HG02884 (cell line): Measurements from ENCODE around the gene FAM171A1.
"Not testable (repeated sequence)": the region's sequence is repeated elsewhere in the genome, so short reads cannot be mapped to it uniquely, and the experiment has no call there.

ENCODE experiments used
- ATAC-seq: cut with Tn5 transposase; IDR thresholded peaks from one replicate; pipeline ENCODE4 v1.9.1; 2021; ENCODE audit warnings: mild to moderate bottlenecking, moderate library complexity; ENCODE audit not compliant: unreplicated experiment

FAM171A1 gene

DNA sequence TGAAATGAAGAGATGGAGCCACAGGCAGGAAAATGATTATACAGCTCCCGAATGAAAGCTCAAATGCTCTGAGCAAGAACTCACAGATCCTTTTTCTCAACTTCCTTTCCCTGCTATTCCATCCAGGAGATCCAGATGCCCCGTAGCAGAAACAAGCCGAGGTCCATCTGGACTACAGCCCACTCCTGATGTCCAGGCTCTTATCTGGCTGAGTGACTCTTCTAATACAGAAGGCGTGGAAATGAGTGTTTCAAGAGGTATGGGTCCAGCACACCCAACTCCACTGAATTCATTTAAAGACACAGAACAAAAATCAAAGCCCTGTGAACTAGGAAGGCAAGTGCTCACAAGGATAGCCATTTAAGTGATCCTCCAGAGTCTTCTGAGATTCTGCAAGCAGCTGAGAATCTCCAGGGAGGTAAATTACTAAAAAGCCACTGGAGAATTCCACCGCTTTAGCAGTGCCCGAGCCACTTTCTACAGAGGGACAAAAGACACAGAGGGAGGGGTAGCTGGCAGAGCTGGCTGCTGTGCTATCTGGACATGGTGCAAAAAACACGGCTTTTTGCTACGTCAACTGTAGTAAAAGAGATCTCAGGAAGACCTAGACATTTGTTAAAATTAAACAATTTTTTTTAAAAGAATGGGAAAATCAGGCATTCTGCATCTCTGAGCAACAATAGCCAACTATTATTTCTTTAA lies 24.5 kb downstream of the FAM171A1 start:
- no peak for ATAC-seq

DNA sequence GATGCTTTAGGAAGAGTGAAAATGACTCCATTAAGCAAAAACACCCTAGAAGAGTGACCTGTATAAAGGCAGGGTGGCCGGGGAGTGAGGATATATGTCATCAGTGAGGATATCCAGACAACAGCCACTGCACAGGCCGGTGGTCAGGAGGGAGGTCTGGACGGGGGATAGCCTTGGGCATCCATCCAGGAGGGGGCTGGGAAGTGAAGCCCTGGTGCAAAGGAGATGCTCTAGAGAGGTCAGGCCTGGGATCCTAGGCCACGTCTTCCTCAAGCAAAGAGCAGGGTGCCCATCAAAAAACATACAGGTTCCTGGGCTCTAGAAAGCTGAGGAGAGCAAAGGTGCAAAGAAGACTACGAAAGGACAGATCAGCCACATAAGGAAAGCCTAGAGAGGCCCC lies 25.6 kb downstream of the FAM171A1 start:
- no peak for ATAC-seq

DNA sequence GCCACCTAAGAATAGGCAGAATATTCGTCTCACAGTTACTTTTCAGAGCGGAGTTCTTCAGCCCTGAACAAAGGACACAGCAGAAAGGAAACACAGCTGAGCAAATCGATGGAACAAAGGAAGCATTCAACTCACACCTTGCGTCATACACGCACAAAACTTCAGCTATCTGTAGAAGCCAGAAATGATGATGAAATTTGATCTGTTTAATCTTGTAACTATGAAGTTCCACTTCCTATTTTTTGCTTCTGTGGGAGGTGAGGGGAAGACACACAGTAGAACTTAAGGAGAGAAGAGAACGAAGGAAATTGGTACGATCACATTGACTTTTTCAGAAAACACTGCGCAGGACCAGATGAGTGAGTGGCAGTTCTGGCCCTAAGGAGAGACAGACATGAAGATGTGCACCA lies 26.2 kb downstream of the FAM171A1 start:
- no peak for ATAC-seq

DNA sequence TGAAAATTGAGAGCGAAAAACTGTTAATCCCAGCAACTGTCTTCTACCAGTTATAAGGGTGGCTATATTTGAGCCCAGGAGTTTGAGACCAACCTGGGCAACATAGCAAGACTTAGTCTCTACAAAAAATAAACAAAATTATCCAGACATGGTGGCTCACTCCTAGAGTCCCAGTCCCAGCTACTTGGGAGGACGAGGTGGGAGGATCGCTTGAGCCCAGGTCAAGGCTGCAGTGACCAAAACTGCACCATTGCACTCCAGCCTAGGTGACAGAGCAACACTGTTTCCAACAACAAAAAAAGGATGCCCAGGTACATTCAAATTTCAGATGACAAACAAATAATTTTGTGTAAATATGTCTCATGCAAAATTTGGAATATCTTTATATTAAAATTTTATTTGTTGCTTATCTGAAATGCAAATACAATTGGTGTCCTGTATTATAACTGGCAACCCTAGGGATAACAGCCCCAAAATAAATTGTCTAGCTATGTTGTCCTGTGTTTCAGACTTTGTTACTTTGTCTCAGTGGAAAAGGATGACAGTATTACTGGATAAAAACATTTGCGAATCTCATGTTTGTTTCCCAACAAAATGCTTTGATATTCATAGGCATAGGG lies 26.7 kb downstream of the FAM171A1 start:
- ATAC-seq: no peak

DNA sequence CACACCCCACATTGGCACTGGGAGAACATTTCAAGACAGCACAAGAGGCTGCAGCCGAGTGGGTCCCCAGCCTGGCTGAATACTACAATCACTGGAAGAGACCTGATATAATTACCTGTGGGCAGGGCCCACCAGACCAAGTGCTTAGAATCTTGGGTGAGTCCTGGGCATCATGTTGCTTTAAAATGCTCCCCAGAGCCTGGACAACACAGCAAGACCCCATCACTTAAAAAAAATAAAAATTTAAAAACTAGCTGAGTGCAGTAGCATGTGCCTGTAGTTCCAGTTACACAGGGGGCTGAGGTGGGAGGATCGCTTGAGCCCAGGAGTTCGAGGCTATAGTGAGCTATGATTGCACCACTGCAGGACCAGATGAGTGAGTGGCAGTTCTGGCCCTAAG lies 28.1 kb downstream of the FAM171A1 start:
- no peak for ATAC-seq

DNA sequence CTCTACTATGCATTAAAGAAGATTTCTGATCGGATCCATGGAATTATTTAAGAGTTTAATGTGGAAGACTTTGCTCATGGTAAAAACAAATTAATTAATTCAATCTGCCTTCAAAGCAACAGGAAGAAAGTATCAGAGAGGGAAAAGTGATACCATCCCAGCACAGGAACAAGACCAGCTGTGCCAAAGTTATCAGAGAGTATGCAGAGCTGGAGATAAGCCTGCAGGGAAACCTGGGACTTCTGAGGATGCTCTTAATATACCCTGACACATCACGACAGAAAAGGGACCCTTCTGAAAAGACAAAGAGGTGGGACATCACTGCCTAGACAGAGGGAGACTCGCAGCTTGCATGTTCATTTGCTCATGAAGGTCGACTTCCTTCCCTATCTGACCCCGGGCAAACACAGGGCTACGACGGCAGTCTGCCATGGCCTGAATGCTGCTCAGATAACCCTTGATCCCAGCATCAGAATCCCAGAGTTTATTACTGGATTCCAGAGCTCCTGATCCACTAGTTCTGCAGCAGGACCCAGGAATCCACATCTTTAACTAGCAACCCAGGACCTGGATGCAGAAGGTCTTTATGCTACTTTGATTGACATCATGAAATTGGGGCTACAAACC lies 29.5 kb downstream of the FAM171A1 start:
- no peak for ATAC-seq

DNA sequence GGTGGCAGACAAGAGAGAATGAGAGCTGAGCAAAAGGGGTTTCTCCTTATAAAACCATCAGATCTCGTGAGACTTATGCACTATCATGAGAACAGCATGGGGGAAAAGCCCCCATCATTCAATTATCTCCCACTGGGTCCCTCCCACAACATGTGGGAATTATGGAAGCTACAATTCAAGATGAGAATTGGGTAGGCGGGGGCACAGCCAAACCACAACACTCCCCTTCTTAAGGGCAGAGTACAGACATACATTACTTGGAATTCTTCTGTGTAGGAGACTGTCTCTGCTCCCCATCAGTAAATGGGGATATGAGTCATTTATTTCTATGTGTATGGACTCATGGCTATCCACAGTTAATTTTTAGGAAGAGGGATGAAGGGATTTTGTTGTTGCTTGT lies 31.2 kb downstream of the FAM171A1 start:
- ATAC-seq: no peak

DNA sequence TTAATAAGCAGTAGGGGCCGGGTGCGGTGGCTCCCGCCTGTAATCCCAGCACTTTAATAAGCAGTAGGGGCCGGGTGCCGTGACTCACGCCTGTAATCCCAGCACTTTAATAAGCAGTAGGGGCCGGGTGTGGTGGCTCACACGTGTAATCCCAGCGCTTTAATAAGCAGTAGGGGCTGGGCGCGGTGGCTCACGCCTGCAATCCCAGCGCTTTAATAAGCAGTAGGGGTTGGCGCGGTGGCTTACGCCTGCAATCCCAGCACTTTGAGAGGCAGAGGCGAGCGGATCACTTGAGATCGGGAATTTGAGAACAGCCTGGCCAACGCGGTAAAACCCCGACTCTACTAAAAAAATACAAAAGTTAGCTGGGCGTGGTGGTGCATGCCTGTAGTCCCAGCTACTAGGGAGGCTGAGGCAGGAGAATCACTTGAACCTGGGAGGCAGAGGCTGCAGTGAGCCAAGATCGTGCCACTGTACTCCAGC lies 33.6 kb downstream of the FAM171A1 start:
- not testable (repeated sequence) for ATAC-seq

DNA sequence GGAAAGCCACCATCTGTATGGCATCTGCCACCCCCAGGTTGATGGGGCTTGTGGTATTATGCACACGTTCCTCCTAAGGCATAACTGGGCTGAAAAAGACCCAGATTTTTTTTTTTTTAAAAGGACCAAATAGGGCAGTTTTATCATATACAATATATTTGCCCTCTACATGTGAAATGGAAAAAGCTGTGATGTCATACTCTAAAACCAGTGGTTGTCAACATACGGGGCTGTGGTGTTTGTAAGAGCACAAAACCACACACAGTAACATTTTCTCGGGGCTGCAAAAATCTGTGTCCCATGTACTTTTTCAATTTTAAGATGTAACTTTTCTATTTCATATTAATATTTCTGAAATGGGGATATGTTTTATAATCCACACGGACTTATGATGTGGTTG lies 34.9 kb downstream of the FAM171A1 start:
- ATAC-seq: no peak

DNA sequence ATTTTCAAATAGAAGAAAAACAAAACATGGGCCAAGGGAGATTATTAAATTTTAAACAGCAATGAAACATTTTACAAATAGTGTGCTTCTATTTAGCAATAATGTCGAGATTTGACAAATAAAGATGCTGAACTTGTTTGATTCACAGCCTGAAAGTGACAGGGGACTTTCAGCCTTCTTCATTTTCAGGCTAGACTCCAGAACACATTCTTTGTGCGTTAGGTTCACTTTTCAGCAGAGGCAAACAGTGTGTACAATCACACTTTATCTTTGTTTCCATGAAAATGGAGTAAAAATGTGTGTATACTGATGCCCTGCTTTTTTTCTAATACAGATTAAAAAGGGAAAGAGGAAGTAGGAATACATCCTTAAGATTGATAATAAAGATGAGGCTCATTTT lies 35.6 kb downstream of the FAM171A1 start:
- ATAC-seq: no peak

DNA sequence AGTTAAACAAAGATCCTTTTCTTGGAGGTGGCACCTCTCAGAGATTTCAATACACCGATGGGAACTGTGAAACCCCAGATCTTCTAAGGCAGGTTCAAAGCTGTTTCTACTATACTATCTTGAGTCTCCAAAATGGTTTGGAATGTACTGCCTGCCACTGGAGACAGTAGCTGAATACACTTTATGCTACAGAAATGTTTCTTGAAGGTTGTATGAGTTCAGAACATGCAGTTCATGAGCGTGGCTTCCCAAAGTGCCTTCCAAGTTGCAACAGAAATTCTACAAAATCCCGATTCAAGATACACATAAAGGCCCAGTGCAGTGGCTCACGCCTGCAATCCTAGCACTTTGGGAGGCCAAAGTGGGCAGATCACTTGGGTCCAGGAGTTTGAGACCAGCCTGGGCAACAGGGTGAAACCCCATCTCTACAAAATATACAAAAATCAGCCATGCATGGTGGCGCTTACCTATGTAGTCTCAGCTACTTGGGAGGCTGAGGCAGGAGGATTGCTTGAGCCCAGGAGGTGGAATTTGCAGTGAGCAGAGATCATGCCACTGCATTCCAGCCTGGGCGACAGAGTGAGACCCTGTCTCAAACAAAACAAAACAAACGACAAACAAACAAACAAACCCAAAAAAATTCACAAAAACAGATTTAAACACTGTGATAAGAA lies 36.3 kb downstream of the FAM171A1 start:
- no peak for ATAC-seq

DNA sequence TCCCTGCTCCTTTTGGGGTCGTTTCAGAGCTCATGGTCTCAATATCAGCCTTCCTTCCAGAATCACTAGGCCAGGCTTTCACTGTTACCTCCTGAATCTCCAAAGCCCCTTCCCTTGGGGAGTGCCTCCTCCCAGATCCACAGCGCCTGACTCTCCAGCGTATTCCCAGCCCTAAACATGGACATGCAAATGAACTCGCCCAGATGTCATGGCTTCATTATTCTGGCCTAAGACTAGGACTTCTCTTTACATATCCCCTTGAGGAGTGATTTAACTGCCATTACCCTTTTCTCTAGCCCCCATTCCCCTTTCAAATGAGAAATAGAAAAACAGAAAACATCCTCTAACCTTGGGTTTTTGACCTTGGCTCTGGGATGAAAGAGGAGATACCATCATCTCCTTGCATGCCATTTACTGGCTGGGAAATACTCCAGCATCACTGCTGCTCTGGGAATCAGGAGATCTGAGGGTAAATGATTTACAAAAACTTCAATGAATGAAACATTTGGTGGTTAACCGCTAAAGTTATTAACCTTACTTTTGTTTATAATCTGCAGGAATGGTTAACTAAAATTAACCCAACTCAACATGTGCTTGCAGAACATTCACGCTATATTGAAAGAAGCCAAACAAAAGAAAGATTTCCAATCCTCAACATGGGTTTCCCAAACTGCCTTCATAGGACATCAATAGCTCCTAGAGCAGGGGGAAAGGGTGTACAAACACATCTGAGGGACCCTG lies 37.0 kb downstream of the FAM171A1 start:
- no peak for ATAC-seq

DNA sequence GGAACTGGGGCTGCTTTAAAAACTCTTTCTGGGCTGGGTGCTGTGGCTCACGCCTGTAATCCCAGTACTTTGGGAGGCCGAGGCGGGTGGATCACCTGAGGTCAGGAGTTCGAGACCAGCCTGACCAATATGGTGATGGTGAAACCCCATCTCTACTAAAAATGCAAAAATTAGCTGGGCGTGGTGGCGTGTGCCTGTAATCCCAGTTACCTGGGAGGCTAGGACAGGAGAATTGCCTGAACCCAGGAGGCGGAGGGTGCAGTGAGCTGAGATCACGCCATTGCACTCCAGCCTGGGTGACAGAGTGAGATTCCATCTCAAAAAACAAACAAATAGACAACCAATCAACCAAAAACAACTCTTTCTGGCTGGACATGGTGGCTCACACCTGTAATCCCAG lies 37.9 kb downstream of the FAM171A1 start:
- ATAC-seq: not testable (repeated sequence)

DNA sequence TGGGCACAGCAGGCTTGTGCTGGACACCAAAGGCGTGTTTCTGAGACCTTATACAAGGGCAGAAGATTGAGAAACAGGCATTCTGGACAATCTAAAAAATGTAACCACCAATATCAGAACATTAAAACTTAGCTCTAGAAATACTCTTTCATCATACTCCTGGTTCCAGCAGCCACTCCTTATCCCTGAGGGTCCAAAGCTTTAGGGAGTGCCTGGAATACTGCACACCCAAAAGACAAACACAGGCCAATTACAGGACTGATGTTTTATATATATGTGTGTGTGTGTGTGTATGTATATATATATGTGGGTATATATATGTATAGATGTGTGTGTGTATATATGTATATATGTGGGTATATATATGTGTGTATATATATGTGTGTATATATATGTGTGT lies 39.6 kb downstream of the FAM171A1 start:
- no peak for ATAC-seq

DNA sequence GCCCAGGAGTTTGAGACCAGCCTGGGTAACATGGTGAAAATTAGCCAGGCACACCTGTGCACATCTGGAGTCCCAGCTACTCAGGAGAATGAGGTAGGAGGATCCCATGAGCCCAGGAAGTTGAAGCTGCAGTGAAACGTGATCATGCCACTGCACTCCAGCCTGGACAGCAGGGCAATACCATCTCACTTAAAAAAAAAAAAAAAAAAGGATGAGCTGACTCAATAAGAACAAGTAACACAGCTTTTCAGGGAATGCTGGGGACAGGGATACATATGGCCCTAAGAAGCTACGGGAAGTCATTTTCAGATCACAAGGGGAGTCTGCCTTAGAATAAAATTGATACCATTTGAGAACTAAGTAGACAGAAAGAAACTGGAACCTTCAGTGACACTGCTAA lies 41.7 kb downstream of the FAM171A1 start:
- ATAC-seq: no peak

DNA sequence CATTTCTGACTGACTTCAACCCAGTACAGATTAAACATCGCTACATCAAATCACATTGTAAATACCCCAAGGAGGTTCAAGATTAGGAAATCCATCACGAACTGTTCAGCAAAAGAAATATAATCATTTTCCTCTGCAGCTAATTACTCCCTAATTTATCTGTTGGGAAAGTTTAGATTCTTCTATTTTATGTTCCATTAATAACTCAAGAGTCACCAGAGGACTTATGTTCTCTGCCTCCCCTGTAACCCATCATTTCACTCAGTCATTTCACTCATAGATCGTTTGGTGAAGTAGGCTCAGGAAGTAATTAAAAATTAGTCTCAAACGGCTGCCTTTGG lies 45.2 kb downstream of the FAM171A1 start:
- ATAC-seq: no peak

DNA sequence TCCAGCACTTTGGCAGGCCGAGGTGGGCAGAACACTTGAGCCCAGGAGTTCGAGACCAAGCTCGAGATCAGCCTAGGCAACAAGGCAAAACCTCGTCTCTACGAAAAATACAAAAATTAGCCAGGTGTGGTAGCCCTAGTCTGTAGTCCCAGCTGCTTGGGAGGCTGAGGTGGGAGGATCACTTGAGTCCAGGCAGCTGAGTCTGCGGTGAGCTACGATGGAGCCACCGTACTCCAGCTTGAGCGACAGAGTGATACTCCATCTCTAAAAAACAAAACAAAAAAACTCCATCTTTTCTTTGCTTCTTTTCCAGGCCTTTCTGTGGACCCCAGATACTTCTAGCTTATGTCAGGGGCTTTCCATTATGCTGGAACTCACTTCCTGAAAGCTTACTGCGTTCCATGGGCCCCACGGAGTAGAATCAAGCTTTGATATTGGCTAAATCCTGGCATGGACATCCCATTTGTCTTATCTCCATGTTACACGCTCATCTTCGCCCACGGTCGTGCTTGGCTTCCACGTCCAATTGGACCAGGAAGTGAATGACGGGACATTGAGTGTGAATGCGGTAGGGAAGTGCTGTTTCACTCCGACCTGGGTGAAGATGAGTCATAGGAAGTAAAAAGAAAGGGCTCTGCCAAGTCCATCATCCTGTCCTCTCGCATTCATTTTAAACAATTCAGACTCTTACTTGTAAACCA lies 45.7 kb downstream of the FAM171A1 start:
- no peak for ATAC-seq

DNA sequence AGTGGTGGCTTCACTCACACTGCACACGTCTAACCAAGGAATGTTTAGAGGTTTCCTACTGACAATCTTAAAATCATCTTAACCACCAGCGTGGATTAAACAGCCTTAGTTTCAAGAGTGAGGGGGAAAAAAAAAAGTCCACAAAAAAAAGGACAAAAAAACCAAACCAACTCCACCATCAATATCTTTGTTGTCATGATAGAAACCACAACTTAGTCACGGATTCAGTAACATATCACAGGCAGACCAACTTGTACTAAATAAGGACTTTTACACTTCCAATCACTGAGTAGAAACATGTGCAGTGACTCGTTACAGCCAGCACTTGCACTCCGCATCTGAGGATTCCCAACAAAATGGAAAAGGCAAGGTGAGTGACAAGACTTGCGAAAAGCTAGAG lies 46.5 kb downstream of the FAM171A1 start:
- ATAC-seq: no peak

DNA sequence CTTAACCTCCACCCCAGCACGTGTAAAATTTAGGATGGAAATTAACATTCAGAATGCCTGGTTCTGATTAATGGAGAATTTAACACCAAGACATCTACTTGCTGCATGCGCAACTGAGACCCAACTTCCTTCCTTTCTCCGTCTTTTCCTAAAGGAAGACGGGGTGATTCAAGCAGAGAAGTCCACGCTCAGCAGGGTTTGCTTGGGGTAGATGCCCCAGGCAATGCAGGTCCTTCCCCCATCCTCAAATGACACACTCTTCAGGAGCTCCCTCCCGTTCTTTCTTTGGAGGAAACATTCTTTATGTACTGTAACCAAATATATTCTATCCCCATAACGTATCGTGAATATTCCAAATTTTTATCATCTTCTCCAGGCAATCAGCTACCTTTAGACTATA lies 47.0 kb downstream of the FAM171A1 start:
- no peak for ATAC-seq

DNA sequence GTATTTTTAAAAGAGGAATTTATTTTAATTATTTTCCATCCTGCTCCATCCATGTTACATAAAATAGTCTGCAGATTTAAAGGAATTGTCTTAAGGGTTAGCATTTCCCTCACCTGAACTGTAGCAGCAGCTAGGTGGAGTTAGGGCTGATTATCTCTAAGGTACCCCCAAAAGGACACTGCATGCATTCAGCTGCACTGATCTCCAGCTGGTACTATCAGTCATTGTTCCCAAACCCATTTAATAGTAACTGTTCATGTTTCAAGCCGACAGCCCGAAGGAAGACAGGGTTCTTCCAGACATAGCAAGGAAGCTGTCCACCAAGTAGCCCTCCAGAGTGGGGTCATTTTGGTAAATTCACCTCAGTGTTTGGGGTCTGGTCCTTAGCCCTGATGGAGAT lies 48.7 kb downstream of the FAM171A1 start:
- ATAC-seq: no peak
